Body of pancreas (tissue), 4 donors: ENCODE results near the gene ASPN.

Experiments
- POLR2A ChIP-seq, 3 donors: fragments of 450-650 bp; IDR thresholded peaks; one replicate each; pipeline ENCODE4 v1.6.1; 2016; ENCODE audit warnings: antibody characterized with exemption in 3 of 3, mild to moderate bottlenecking in 2 of 3
- TF ChIP-seq, protein P1 (sequence below), 7 experiments: fragments of 450-650 bp in 4 of 7; fragments of 200-600 bp in 3 of 7; sonication (generic) in 3 of 7; IDR thresholded peaks; one replicate each; pipeline ENCODE4 v1.5.1; 2016 to 2019; ENCODE audit warnings: antibody characterized with exemption in 7 of 7

- TF ChIP-seq, protein P1, sequence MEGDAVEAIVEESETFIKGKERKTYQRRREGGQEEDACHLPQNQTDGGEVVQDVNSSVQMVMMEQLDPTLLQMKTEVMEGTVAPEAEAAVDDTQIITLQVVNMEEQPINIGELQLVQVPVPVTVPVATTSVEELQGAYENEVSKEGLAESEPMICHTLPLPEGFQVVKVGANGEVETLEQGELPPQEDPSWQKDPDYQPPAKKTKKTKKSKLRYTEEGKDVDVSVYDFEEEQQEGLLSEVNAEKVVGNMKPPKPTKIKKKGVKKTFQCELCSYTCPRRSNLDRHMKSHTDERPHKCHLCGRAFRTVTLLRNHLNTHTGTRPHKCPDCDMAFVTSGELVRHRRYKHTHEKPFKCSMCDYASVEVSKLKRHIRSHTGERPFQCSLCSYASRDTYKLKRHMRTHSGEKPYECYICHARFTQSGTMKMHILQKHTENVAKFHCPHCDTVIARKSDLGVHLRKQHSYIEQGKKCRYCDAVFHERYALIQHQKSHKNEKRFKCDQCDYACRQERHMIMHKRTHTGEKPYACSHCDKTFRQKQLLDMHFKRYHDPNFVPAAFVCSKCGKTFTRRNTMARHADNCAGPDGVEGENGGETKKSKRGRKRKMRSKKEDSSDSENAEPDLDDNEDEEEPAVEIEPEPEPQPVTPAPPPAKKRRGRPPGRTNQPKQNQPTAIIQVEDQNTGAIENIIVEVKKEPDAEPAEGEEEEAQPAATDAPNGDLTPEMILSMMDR (IDR thresholded peaks at IDR 0.05): no peak
- TF ChIP-seq POLR2A (IDR thresholded peaks at IDR 0.05): no peak
Observed at GRCh38 chr9:92478783-92479182, 3.5 kb downstream of the ASPN start.
